IMR-90 (cell line): ENCODE data around the gene INAFM1. TPM values are rescaled to one million over a fixed set of nuclear protein-coding genes. Genes with fewer than 3 reads are reported as not detected.

ENCODE experiments used
- ATAC-seq: fragments of 200-7000 bp; cut with Tn5 transposase; 2 replicates; pipeline ENCODE4 v1.9.1; 2020; ENCODE audit warnings: low read depth, mild to moderate bottlenecking, moderate library complexity
- BruUV-seq: library from RNA; stranded (reverse); fragments of 400-500 nt; replicated peaks from 2 replicates; lab custom pipeline; 2021; lab: Mats Ljungman, UMichigan
- CTCF ChIA-PET: fragments of 300-600 bp; formaldehyde crosslinking; extraction: SDS; loops from one replicate; lab custom pipeline; 2021; ENCODE audit warnings: antibody characterized with exemption; lab: Yijun Ruan, JAX
- POLR2A ChIA-PET: fragments of 300-600 bp; sonication (Branson Sonifier 250); formaldehyde crosslinking; loops from one replicate; lab custom pipeline; 2022; ENCODE audit warnings: antibody characterized with exemption; ENCODE audit not compliant: unreplicated experiment; lab: Charles Lee
- DNase-seq: peaks from one replicate; pipeline ENCODE4 v3.0.0; 2013
- H2AFZ ChIP-seq: replicated peaks from 2 replicates; pipeline ENCODE3; 2013; ENCODE audit warnings: low read length, mild to moderate bottlenecking; ENCODE audit not compliant: poor library complexity
- H2AK5ac ChIP-seq: 2 replicates; pipeline ENCODE4 v1.6.1; 2013; ENCODE audit warnings: low read depth, low read length, inconsistent platforms
- H2AK9ac ChIP-seq: replicated peaks from 2 replicates; pipeline ENCODE3; 2013; ENCODE audit warnings: mild to moderate bottlenecking, low read depth, low read length, moderate library complexity; ENCODE audit not compliant: poor library complexity
- H2BK120ac ChIP-seq: 2 replicates; pipeline ENCODE4 v1.6.1; 2013; ENCODE audit warnings: low read depth, low read length, inconsistent platforms
- H2BK15ac ChIP-seq: 3 replicates; pipeline ENCODE4 v1.6.1; 2013; ENCODE audit warnings: low read depth, low read length, inconsistent platforms
- H2BK20ac ChIP-seq: 2 replicates; pipeline ENCODE4 v1.6.1; 2013; ENCODE audit warnings: low read depth, mild to moderate bottlenecking, inconsistent platforms, low read length, moderate library complexity
- H2BK5ac ChIP-seq: 2 replicates; pipeline ENCODE4 v1.6.1; 2013; ENCODE audit warnings: mild to moderate bottlenecking, low read depth, low read length, inconsistent platforms; ENCODE audit not compliant: poor library complexity, severe bottlenecking
- H3K14ac ChIP-seq: replicated peaks from 2 replicates; pipeline ENCODE4 v1.6.1; 2013; ENCODE audit warnings: low read depth, low read length, inconsistent platforms
- H3K18ac ChIP-seq: 2 replicates; pipeline ENCODE4 v1.6.1; 2013; ENCODE audit warnings: low read depth, low read length, control low read depth
- H3K23ac ChIP-seq: 2 replicates; pipeline ENCODE4 v1.6.1; 2013; ENCODE audit warnings: low read depth, low read length, inconsistent platforms
- H3K27ac ChIP-seq: 2 replicates; pipeline ENCODE4 v1.5.1; 2013; ENCODE audit warnings: mild to moderate bottlenecking, control low read depth, low read length; ENCODE audit not compliant: insufficient read depth
- H3K27me3 ChIP-seq: 2 replicates; pipeline ENCODE4 v1.6.1; 2013; ENCODE audit warnings: low read length; ENCODE audit not compliant: control insufficient read depth, insufficient read depth
- H3K36me3 ChIP-seq: 2 replicates; pipeline ENCODE4 v1.6.1; 2013; ENCODE audit warnings: low read length, mixed read lengths; ENCODE audit not compliant: control insufficient read depth, insufficient read depth
- H3K4ac ChIP-seq: 2 replicates; pipeline ENCODE4 v1.6.1; 2013; ENCODE audit warnings: low read depth, low read length, inconsistent platforms
- H3K4me1 ChIP-seq: 2 replicates; pipeline ENCODE4 v1.6.1; 2013; ENCODE audit warnings: low read length, mixed read lengths; ENCODE audit not compliant: control insufficient read depth, insufficient read depth
- H3K4me2 ChIP-seq: 2 replicates; pipeline ENCODE4 v1.6.1; 2013; ENCODE audit warnings: low read depth, mild to moderate bottlenecking, control low read depth, low read length, moderate library complexity
- H3K4me3 ChIP-seq: 2 replicates; pipeline ENCODE4 v1.5.1; 2013; ENCODE audit warnings: low read depth, mild to moderate bottlenecking, control low read depth, low read length, moderate library complexity; ENCODE audit not compliant: insufficient read depth
- H3K56ac ChIP-seq: 2 replicates; pipeline ENCODE4 v1.6.1; 2013; ENCODE audit warnings: low read length, inconsistent platforms; ENCODE audit not compliant: insufficient read depth; ENCODE audit errors: extremely low read depth
- H3K79me1 ChIP-seq, 2 experiments: 2 replicates each; pipeline ENCODE4 v1.6.1; 2013; ENCODE audit warnings: low read length in 2 of 2, inconsistent platforms in 1 of 2, low read depth in 1 of 2
- H3K9ac ChIP-seq: 2 replicates; pipeline ENCODE4 v1.6.1; 2013; ENCODE audit warnings: low read depth, low read length, control low read depth
- H3K9me1 ChIP-seq: 2 replicates; pipeline ENCODE4 v1.6.1; 2013; ENCODE audit warnings: low read length, inconsistent platforms; ENCODE audit not compliant: insufficient read depth
- H3K9me3 ChIP-seq: 2 replicates; pipeline ENCODE4 v1.6.1; 2013; ENCODE audit warnings: low read length; ENCODE audit not compliant: control insufficient read depth, insufficient read depth
- H4K20me1 ChIP-seq: 2 replicates; pipeline ENCODE4 v1.6.1; 2013; ENCODE audit warnings: low read length, inconsistent platforms; ENCODE audit not compliant: insufficient read depth
- H4K5ac ChIP-seq: 2 replicates; pipeline ENCODE4 v1.6.1; 2013; ENCODE audit warnings: mild to moderate bottlenecking, low read depth, low read length, control low read depth
- H4K8ac ChIP-seq, 2 experiments: 2 replicates each; pipeline ENCODE4 v1.6.1; 2013; ENCODE audit warnings: low read depth in 2 of 2, low read length in 2 of 2, control low read depth in 1 of 2, inconsistent platforms in 1 of 2
- H4K91ac ChIP-seq: 2 replicates; pipeline ENCODE4 v1.6.1; 2013; ENCODE audit warnings: low read depth, low read length, inconsistent platforms; ENCODE audit not compliant: insufficient read depth
- BHLHE40 ChIP-seq: fragments of 150-350 bp; IDR thresholded peaks from 2 replicates; pipeline ENCODE4 v1.6.1; 2016; ENCODE audit warnings: mild to moderate bottlenecking, low read depth, low read length
- CEBPB ChIP-seq: IDR thresholded peaks from 2 replicates; pipeline ENCODE4 v1.6.1; 2012; ENCODE audit warnings: low read depth, low read length, improper control_type of control experiment
- CHD1 ChIP-seq: IDR thresholded peaks from 2 replicates; pipeline ENCODE4 v1.6.1; 2012; ENCODE audit warnings: low read depth, low read length, improper control_type of control experiment
- ELK1 ChIP-seq: fragments of 150-350 bp; IDR thresholded peaks from 2 replicates; pipeline ENCODE4 v1.6.1; 2016; ENCODE audit warnings: low read depth, mild to moderate bottlenecking, low read length, moderate library complexity, borderline replicate concordance
- FOS ChIP-seq: fragments of 150-350 bp; IDR thresholded peaks from 2 replicates; pipeline ENCODE4 v1.6.1; 2016; ENCODE audit warnings: low read depth, low read length
- MAZ ChIP-seq: IDR thresholded peaks from 2 replicates; pipeline ENCODE4 v1.6.1; 2012; ENCODE audit warnings: low read depth, mild to moderate bottlenecking, low read length, improper control_type of control experiment, moderate library complexity, borderline replicate concordance
- NFE2L2 ChIP-seq: fragments of 150-350 bp; IDR thresholded peaks from 2 replicates; pipeline ENCODE4 v1.6.1; 2016; ENCODE audit warnings: low read depth, mild to moderate bottlenecking, low read length
- POLR2A ChIP-seq: IDR thresholded peaks from 2 replicates; pipeline ENCODE4 v1.6.1; 2012; ENCODE audit warnings: mild to moderate bottlenecking, low read depth, low read length
- RAD21 ChIP-seq: IDR thresholded peaks from 2 replicates; pipeline ENCODE4 v1.6.1; 2012; ENCODE audit warnings: low read length, improper control_type of control experiment
- RCOR1 ChIP-seq: IDR thresholded peaks from 2 replicates; pipeline ENCODE4 v1.6.1; 2012; ENCODE audit warnings: mild to moderate bottlenecking, low read length, improper control_type of control experiment; ENCODE audit not compliant: insufficient replicate concordance
- RFX5 ChIP-seq: IDR thresholded peaks from 2 replicates; pipeline ENCODE4 v1.8.0; 2012; ENCODE audit warnings: low read depth, mild to moderate bottlenecking, low read length, moderate library complexity
- SMC3 ChIP-seq: fragments of 150-350 bp; IDR thresholded peaks from 2 replicates; pipeline ENCODE4 v1.6.1; 2016; ENCODE audit warnings: low read depth, mild to moderate bottlenecking, antibody characterized with exemption, low read length, moderate library complexity
- USF2 ChIP-seq: fragments of 150-350 bp; IDR thresholded peaks from 2 replicates; pipeline ENCODE4 v1.6.1; 2017; ENCODE audit warnings: mild to moderate bottlenecking, antibody characterized with exemption, low read length, low read depth
- WGBS, 2 experiments: methylation state at CpG; one replicate each; pipeline versions ENCODE4 v1.1.5 to v1.1.7; 2013; ENCODE audit warnings: missing lambda C conversion rate in 2 of 2; ENCODE audit not compliant: insufficient read length in 1 of 2; ENCODE audit errors: extremely low coverage in 2 of 2; 5-methylcytosine and 5-hydroxymethylcytosine counted together
- dilution Hi-C: fragments of 300-500 bp; cut with HindIII; formaldehyde crosslinking; loops from one replicate; pipeline ENCODE4 v1.14.3; 2018; ENCODE audit warnings: low sequenced_read_pairs; ENCODE audit not compliant: unreplicated experiment
- in situ Hi-C: fragments of 300-500 bp; cut with MboI; formaldehyde crosslinking; loops from 3 replicates; pipeline ENCODE4 v1.14.3; 2019; ENCODE audit warnings: low sequenced_read_pairs, inconsistent platforms, mixed read lengths
- intact Hi-C: fragments of 100-400 bp; cut with micrococcal nuclease; formaldehyde crosslinking; loops from 2 replicates; pipeline ENCODE4 v1.10.0; 2022
- polyA plus RNA-seq, 3 experiments: library from polyadenylated mRNA; depleted of rRNA; stranded (reverse); fragments of >200 nt; gene quantifications; 2 replicates each; pipeline ENCODE4 v1.2.3, GENCODE V29; 2012; ENCODE audit warnings: low replicate concordance in 1 of 3
- total RNA-seq: library from RNA; depleted of rRNA; stranded (reverse); fragments of >200 nt; gene quantifications from 2 replicates; pipeline ENCODE4 v1.2.3, GENCODE V29; 2012
- TF ChIP-seq, protein P1 (sequence below): conservative IDR thresholded peaks from 2 replicates; pipeline ENCODE4 v1.5.1; 2012; ENCODE audit warnings: mild to moderate bottlenecking, low read depth, low read length, improper control_type of control experiment

Gene INAFM1
- total and polyA plus RNA-seq, 2 of the 4 experiments (the other 2 are of a cell fraction): 0.36 to 7.8 TPM

DNA sequence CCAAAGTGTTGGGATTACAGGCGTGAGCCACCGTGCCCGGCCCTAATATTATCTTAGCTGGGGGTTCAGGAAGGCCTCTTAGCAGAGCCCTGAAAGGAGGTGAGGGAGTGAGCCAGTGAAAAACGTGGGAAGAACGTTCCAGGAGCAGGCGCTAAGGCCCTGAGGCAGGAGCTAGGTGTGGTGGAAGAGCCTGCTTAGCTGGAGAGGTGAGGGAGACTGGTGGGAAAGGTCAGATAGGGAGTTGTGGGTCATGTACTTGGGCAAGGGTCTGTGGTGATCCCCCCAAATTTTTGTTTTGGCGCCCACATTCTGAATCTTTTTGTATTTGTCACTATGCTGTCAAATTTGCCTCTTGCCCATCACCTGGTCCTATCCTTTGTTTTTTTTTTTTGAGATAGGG is 5.1 kb upstream of the INAFM1 start:
- Histone ChIP-seq H3K4ac (no peak overlapping the region), H4K20me1 (peaks cover 9% of the 10 kb centered on the region), H4K91ac (no peak overlapping the region), H2AFZ (no peak overlapping the region), H3K4me2 (no peak overlapping the region), H2AK9ac (no peak overlapping the region), H3K23ac (no peak overlapping the region), H3K18ac (no peak overlapping the region), H3K27me3 (no peaks in the 10 kb centered on the region), H3K9me3 (no peaks in the 10 kb centered on the region), H3K36me3 (peaks cover 42% of the 10 kb centered on the region), H3K9me1 (peaks cover 5% of the 10 kb centered on the region), H2AK5ac (no peak overlapping the region), H3K4me1 (peaks cover 2% of the 10 kb centered on the region; the same call in 1 of the 2 replicates), H2BK15ac (no peak overlapping the region), H3K79me1 (peaks cover 3 to 34% of the 10 kb centered on the region in 2 experiments; a peak in 3 of 4 replicates), H2BK20ac (no peak overlapping the region), H2BK120ac (no peak overlapping the region), H3K14ac (no peak overlapping the region), H4K8ac (no peak overlapping the region), H4K5ac (no peak overlapping the region), H3K9ac (no peak overlapping the region), H3K4me3 (no peak overlapping the region), H2BK5ac (no peak overlapping the region), H3K56ac (no peak overlapping the region), H3K27ac (no peak overlapping the region)
- ATAC-seq (no peak), DNase-seq (no peak)
- in situ Hi-C loops (no loop called here), dilution Hi-C loops (no loop called here), intact Hi-C loops (no loop called here)
- BruUV-seq: no TSS peak
- TF ChIP-seq SMC3: no peak
- no peak for TF ChIP-seq RAD21
- TF ChIP-seq CEBPB: no peak
- no peak for TF ChIP-seq RFX5
- no peak for TF ChIP-seq MAZ
- no peak for TF ChIP-seq BHLHE40
- TF ChIP-seq CHD1: no peak
- TF ChIP-seq RCOR1: no peak
- TF ChIP-seq USF2: no peak
- TF ChIP-seq, protein P1, sequence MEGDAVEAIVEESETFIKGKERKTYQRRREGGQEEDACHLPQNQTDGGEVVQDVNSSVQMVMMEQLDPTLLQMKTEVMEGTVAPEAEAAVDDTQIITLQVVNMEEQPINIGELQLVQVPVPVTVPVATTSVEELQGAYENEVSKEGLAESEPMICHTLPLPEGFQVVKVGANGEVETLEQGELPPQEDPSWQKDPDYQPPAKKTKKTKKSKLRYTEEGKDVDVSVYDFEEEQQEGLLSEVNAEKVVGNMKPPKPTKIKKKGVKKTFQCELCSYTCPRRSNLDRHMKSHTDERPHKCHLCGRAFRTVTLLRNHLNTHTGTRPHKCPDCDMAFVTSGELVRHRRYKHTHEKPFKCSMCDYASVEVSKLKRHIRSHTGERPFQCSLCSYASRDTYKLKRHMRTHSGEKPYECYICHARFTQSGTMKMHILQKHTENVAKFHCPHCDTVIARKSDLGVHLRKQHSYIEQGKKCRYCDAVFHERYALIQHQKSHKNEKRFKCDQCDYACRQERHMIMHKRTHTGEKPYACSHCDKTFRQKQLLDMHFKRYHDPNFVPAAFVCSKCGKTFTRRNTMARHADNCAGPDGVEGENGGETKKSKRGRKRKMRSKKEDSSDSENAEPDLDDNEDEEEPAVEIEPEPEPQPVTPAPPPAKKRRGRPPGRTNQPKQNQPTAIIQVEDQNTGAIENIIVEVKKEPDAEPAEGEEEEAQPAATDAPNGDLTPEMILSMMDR: no peak
- no peak for TF ChIP-seq POLR2A
- no peak for TF ChIP-seq ELK1
- no peak for TF ChIP-seq NFE2L2
- TF ChIP-seq FOS: no peak
- 95% methylated on average over 7 of the region's 7 CpGs; no CpG with 5 or more reads in 1 of the 2 experiments for WGBS, 2 experiments
- ChIA-PET CTCF (interaction anchor here (1.0 kb wide), 1 partner anchor 25 kb away, joined by 3 read pairs; no protein-coding TSS in a partner anchor), POLR2A (no interaction called here)
